Renal pelvis (tissue), 4 donors: ENCODE data around the gene COL23A1. TPM values are rescaled to one million over a fixed set of nuclear protein-coding genes. Genes with fewer than 3 reads are reported as not detected.
A peak's percentile ranks its signal among the peaks of the same experiment; 100 is the strongest.
"Not testable (repeated sequence)": the region's sequence is repeated elsewhere in the genome, so short reads cannot be mapped to it uniquely, and the experiment has no call there.

Source experiments
- DNase-seq: peaks from one replicate; pipeline ENCODE4 v3.0.0-alpha.2; 2013
- polyA plus RNA-seq, 3 donors: library from polyadenylated mRNA; unstranded; fragments of 120-200 nt; gene quantifications; one replicate each; pipeline ENCODE4 v1.2.1, GENCODE V29; 2013; ENCODE audit not compliant: insufficient read length in 3 of 3

The COL23A1 gene
- polyA plus RNA-seq, 3 donors: 6.3 to 9.0 (median 7.1) TPM

DNA sequence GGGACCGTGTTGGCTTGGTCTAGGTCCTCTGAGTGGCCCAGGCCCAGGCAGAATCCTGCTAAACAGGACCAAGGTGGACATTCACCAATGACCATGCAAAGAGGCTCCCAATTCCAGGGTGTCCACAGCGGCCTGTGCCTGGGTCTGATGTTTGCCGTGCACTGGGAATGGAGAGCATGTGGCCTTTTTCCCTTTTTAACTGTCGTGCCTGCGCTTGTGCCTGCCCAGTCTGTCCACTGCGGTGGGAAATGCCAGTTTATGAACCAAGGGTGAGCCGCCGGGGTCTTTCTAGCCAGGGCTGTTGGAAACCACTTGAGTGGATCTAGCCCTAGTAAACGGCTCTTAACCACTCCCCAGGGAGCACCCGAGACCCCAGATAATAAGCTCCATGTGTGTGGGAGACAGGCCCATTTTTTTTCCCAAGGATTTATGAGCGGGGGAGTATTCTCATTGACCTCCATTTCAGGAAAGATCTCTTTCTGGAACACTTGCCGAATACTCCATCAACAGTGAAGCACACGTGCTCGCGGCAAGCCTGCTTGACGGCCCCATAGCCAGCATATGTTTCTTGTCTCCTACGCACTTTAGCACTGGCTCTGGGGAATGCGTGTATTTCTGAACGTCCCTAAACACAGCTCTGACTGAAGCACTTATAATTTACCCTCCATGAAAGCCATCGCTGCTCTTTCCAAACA lies 264.4 kb downstream of the COL23A1 start:
- DNase-seq: peak; percentile 93

GRCh38 chr5:178325311-178325678 lies 264.9 kb downstream of the COL23A1 start:
- no peak for DNase-seq

DNA sequence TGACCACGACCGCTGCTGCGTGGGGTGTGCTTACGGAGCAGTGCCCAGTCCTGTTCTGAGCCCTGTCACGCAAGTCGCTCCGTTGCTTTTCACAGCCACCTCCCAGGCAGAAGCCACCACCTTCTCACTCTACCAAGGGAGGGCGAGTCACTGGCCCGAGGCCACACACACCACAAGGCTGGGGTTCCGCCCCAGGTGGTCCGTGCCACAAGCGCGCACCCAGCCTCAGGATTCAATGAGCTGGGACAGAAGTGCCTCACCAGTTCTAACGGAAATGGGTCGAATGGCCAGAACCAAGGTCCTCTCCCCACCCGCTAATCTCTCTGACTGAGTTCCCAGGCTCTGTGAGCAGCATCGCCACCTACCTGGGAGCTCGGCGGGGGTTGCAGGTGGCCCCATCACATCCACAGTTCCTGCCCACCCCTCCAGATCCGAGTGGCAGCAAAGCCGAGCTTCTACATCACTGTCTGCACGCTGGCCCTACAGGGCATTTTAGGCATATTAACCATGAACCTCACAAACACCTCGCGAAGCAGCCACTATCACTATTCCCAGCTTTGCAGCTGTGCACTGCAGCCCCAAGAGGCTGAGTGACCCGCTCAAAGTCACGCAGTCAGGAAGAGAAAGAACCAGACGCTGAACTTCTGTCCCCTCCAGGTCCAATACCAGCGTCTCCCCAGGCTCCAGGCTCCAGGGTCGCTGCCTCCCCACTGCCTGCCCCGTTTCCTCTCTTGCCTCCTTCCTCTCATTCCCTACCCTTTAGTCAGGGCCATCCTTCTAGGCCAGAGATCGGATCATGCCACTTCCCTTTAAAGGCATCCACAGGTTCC lies 265.5 kb downstream of the COL23A1 start:
- no peak for DNase-seq

DNA sequence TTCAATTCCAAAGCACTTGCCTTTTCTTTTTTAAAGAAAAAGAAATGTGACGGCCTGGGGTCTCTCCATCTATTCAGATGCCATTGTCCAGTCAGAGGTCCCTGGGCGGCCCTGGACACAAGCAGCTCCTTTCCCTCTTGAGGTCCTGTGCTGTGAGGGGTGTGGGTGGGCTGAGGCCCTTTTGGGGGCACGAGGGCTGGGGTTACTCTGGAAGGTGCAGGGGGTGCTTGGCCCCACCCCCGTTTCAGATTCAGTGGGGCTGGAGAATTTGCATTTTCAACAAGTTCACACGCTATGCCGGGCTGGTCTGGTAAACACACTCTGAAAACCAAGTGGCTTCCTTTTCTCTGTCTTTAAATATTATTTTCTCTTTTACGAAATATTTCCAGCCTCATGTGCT lies 266.2 kb downstream of the COL23A1 start:
- DNase-seq: no peak

- DNase-seq: no peak
Measured at GRCh38 chr5:178323541-178323865, 266.7 kb downstream of the COL23A1 start.

DNA sequence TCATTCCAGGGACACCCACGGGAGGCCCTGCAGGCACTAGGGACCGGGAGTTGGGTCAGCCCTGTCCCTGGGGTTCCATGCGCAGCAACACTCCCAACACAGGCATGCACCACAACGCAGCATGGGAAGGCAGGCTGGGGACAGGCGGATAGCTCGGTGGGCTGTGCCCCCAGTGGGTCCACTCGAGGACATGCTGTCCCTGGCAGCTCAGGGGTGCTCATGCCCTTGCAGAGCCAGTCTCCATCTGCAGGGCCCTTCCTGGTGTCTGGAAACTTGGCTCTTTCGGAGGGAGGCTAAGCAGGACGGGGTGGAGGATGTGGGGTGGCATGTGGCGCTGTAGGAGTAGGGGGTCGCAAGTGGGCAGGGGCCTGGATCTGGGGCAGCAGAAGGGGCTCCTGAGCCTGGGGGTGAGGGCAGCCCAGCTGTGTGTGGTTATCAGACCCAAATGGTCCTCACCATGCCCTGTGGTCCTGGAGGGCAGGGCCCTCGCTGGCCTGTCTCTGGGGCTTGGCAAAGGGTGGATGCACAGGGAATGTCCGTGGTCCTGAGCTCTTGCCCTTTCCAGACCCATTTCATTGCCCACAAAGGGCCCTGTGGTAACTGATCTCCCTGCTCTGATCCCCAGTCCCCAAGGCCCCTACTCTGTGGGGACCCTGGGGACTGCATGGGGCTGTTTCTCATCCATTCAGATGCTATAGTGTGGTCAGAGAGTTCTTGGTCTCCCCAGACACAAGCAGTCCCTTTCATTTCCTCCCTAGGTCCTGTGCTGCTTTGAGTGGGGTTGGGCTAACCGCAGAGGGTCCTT lies 267.3 kb downstream of the COL23A1 start:
- no peak for DNase-seq

DNA sequence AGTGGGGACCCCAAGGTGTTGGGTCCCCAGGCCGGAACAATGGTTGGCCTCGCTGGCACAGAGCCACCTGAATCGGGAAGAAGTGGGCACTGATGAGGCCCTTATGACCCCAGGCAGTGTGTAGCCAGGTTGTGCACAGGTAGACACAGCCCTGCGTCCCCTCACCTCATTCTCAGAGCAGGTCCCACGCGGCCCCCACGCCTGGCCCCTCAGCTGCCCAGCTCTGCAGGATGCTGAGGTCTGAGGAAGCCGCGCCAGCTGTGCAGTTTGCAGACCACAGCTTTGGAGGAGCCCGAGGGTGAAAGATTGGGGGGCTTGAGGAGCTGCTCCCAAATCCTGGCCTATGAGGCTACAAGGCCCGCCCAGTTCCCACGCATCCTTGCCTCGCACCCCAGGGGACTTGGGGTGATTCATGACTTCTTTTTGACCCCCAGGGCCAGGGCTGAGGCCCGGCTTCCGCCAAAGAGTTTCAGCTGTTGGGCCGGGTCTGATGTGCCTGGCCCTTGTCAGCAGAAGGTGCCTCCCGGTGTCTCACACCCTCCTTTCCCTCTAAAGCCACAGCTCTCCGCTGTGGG lies 269.8 kb downstream of the COL23A1 start:
- no peak for DNase-seq

DNA sequence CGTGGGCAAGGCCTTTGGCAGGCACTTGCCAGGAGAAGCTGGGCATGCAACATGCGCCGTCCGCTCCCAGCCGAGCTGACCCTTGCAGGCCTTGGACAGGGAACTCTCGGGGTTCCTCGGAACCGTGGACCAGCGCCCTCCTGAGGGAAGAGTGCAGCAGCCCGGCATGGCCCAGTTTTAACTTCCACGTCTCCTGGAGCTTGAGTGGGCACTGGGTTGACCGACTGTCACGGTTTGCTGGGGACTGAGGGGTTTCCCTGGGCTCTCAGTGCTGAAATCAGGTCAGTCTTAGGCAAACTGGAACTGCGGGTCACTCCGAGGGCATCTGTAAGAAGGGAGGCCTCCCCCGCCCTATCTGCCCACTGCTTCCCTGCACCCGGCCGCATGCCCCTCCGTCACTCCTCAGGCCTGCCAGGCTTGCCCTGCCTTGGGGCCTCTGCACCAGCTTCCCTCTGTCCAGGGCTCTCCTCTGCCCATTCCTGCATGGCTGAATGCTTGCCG lies 270.6 kb downstream of the COL23A1 start:
- DNase-seq: no peak

DNA sequence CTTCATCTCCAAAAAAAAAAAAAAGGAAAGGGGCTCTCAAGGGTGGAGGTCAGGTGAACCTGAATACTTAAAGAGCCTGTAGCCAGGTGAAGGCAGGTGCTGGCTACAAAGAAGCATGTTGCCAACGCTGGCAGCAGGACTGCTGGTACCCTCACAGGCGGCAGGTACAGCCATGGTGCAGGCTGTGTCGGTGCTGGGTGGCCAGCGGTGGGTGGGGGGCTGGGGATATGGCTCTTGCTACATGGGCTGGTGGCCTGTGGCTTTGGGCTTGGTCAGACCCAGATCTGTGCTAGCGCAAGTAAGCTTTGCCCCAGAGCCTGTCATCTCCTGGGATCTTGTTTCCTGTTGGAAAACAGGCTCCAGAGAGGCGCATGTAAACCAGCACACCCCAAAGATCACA lies 271.3 kb downstream of the COL23A1 start:
- no peak for DNase-seq

- DNase-seq: no peak
Measured at GRCh38 chr5:178318382-178318781, 271.8 kb downstream of the COL23A1 start.

DNA sequence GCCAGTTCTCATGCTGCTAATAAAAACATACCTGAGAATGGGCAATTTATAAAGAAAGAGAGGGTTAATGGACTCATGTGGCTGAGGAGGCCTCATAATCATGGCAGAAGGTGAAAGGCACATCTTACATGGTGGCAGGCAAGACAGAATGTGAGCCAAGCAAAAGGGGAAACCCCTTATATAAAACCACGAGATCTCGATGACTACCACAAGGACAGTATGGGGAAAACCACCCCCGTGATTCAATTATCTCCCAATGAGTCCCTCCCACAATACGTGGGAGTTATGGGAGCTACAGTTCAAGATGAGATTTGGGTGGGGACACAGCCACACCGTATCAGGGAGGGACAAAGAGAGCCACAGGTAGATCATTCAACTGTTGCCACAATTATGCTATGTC lies 272.5 kb downstream of the COL23A1 start:
- not testable (repeated sequence) for DNase-seq

DNA sequence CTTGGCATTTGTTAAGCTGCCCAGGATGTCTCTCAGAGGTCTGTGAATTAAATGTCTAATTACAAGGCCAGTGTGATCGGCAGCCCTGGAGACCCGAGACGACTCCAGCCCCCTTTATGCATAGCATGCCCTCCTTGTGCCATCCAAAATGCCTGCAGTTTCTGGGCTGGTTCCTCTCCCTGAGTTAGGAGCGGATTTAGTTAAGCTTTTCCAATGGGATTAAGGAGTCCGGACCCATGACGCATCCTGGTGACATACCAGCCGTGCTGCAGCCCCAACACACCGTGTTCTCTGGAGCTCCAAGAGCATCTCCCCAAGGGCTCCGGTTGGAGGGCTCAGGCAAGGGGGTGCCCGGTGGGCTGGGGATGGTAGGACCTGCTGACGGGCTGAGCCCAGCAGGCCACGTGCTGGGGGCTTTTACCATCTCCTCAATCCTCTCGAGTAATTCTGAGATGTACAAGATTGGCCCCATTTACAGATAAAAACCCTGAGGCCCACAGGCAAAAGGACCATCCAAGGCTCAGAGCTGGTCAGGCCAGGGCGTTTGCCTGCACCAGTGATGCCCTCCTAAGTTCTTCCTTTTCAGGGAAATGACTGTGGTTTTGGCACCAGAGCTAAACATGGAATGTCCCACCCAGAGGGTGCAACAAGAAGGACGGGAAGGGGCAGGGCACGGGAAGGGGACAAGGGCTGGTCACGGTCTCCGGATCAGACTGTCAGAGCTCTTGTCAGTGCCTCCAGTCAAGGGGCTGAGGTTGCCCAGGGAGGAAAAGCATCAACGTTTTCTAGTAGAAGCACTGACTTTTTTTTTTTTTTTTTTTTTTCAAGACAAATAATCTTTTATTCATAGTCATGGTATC lies 275.0 kb downstream of the COL23A1 start:
- DNase-seq: no peak

DNA sequence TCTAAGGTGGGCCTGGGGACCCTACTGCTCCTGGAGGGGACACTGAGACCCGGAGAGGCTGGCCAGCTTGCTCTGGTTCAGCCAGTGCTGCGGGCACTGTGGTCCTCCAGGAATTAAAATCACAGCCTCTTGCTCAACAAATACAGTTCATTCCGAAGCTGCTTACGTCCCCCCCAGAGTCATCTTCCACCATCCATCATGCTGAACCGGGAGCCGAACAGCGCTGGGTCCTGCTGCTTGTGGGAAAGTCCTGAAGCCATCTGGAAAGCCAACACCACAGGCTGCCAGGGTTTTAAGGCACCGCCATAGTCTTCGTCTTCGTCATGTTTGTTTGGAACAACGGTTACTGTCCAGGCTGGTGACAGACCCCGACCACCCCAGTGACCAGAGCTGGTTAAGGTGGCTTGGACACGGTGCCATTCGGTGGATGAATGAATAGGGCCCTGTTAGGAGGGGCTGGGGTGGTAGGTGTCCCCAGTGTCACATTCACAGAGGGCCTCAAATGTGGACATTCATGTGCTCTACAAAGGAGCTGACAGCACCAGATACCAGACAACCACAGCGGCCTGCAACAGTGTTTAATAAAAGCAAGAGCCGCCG lies 276.0 kb downstream of the COL23A1 start:
- no peak for DNase-seq

DNA sequence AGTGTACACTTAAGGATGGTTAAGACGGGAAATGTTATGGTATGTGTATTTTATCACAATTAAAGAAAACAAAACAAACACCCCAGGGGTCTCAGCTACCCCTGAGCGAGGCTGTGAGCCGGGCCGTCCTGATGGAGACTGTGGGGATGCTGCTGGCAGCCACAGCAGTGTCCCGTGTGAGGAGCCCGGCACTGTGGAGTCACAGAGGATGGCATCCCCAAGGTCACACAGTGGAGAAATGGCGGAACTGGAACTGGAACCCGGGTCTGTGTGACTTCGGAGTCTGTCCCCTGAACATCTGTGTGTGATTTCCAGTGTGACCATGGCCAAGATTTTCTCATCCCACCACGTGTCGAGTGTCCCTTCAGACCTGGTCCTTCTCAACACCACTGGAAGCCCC lies 276.9 kb downstream of the COL23A1 start:
- no peak for DNase-seq

- no peak for DNase-seq
Measured at GRCh38 chr5:178312880-178313282, 277.3 kb downstream of the COL23A1 start.

DNA sequence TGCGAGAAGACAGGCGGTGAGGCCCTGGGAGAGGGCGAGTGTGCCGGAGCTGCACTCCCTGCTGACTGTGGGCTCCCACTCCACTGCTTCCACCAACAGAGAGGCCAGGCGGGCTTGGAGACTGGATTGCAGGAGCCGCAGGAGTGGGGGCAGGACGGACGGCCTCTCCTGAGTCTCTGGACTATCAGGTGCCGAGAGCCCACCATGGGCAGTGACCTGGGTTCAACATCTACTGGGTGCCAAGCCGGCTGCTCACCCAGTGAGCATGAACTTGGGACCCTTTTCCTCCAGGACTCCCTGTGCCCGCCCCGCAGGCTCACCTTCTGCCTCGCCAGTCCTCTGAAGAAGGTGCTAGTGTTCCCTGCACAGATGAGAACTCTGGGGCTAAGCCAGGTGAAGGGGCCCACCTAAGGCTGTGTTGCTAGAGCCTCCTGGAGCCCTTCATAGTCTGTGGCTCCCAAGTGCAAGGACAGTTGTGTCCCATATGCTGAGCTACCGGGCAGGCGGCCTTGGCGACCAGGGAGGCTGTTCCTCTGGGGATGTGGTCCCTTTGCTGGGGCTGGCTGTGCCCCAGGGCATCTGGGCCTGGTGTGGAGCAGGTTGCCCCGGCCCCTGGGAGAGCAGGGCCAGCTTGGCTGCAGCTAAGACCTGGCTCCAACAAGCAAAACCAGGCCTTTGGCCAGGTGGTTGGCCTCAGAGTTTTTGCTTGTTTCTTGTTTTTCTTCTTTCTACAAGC lies 279.9 kb downstream of the COL23A1 start:
- DNase-seq: no peak

DNA sequence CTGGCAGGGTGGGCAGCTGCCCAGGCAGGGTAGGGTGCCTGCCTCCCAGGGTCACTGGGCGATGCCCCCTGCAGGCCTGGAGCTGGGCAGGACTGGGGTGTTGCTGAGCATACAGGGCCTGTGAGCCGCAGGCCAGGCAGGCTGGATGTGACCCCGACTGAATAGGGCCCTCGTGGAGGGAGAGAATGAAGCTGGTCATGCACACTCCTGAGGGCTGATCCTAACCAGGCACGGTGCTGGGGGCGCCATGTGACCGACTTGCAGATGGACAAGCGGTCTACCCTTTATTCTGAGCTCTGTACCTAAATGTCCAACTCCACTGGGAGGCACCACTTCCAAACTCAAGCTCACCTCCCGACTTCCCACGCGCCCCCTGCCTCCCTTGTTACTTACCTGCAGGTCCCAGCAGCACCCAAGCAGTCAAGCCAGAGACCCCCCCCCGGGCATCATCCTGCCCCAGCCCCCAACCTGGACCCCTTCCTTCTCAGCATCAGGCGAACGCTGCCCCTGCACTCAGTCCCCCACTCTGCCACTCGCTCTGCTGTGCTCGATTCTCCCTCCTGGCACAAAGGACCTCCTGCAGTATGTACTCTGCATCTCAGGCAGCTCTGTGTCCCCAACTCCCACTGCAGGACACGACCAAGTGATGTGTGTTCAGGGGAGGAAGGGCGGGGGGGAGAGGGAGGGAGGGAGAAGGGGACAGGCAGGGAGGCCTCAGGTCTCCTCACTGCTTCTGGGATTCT lies 280.8 kb downstream of the COL23A1 start:
- no peak for DNase-seq

- DNase-seq: no peak
Measured at GRCh38 chr5:178308541-178309092, 281.6 kb downstream of the COL23A1 start.
